SH-SY5Y (cell line): ENCODE results near the gene ZBTB20.

Source experiments
- GATA2 ChIP-seq: IDR thresholded peaks from 2 replicates; pipeline ENCODE4 v1.6.1; 2011; ENCODE audit warnings: mild to moderate bottlenecking, low read depth, low read length
- GATA3 ChIP-seq: IDR thresholded peaks from 2 replicates; pipeline ENCODE4 v1.6.1; 2011; ENCODE audit warnings: low read depth, mild to moderate bottlenecking, low read length, moderate library complexity

The ZBTB20 gene

DNA sequence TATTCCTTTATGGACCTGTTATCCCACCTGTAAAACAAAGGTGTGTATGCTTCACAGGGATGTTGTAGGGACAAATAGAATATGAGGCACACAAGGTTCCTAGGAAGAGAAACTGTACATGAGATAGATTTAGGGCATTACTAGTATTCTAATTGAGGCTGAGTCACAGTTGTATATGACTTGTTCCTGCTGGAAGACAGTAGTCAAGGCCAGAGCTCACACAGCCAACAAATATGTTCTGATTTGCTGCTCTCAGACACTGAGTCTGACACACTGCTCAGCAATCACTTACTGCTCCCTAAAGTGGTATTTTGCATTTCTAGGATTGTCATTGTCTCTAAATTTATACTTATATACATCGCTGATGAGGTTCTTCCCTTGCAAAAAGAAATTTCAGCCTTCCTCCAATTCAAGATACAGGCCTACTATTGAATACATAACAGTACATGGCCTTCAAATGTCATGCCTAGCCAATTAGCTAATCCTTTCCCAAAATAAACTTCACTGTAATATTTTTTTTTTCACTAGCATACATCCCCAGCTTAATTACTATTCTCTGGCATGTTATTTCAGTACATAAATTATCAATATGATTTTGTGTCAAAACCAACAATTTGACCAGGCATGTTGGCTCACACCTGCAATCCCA lies 783.4 kb downstream of the ZBTB20 start:
- no peak for TF ChIP-seq GATA2
- TF ChIP-seq GATA3 = no peak

GRCh38 chr3:114362815-114363214 lies 784.3 kb downstream of the ZBTB20 start:
- TF ChIP-seq GATA2 = no peak
- no peak for TF ChIP-seq GATA3

DNA sequence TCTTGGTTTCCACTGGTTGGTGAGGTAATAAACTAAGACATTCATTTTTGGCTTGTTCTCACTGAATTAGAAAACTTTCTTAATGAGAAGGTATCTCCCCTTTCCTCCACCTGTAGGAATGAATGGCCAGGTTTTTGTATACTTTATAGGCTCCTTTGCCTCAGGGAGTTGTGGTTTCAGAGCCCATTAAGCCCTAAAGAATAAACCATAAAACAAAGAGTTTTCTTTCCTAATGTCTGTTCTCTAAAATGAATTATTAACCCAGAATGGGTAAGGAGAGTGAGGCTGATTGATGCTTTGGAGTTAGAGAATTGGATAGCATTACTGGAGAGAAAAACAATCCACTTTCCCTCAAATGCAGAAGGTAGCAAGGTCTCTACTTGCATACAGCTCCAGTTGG lies 785.7 kb downstream of the ZBTB20 start:
- no peak for TF ChIP-seq GATA3
- TF ChIP-seq GATA2 = no peak

DNA sequence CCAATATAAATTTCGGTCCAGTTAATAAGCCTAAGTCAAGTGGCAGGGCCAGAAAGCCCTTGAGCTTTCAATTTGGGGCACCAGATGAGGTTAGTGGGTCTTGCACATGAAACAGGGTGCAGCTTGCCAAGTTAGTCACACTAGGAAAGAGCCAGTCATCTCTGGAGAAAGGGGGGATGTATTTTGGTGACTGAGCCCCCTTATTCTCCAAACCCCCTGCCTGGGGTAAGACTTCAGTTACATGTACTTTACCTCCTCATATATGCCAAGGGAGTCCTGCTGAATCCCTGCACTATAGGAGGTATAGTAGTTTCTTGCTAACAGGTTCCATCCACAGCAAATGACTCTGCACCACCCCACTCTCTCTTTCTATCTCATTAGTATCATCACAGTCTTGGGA lies 790.6 kb downstream of the ZBTB20 start:
- no peak for TF ChIP-seq GATA2
- no peak for TF ChIP-seq GATA3

DNA sequence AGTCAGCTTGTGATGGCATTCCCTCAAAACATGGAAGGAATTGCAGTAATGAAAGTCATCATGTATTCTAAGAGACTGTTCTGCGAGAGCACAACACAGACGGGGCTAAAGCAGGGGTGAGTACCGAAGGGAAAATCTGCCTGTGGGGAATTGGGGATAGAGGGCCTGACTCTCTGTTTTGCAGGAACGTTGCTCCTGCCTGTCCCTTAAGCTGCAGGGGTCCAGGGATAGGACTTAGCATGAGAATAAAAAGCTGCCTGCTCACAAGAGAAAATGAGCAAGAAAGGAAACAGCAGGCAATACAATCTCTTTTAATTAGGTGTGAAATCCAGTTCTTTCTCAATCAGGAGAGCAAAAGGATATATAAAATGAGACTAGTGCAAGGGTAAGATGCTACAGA lies 791.0 kb downstream of the ZBTB20 start:
- no peak for TF ChIP-seq GATA2

DNA sequence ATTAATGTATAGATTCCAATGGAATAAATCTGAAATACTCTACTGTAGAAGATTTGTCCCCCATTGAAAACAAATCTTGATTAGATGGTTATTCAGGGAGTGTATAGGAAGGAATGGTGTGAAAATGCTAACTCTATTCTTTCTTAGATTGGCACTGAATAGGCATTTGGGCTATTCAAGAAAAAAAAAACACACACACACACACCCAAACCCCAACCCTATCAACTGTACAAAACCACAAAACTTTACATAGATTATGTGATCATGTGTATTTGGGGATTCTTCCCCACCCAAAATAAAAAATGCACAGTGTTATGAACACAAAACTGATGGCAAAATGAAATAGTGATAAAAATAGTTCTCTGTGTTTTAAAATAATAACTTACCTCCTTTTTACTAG lies 791.4 kb downstream of the ZBTB20 start:
- TF ChIP-seq GATA3 (no peak), GATA2 (no peak)

DNA sequence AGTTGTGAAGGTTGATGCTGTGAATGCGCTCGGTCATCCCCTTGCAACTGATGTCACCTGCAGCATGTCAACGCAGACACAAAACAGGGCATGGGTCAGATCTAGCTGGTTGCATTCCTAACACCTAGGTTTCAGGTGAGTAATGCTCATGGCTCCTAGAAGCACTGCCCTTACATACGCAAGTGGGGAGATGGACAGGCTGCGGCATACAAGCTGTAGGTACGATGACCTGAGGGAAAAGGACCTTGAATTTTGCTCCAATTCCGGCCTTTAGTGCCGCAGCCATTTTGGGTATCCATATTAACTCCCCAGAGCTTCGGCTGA lies 795.3 kb downstream of the ZBTB20 start:
- TF ChIP-seq GATA3 (no peak), GATA2 (no peak)

DNA sequence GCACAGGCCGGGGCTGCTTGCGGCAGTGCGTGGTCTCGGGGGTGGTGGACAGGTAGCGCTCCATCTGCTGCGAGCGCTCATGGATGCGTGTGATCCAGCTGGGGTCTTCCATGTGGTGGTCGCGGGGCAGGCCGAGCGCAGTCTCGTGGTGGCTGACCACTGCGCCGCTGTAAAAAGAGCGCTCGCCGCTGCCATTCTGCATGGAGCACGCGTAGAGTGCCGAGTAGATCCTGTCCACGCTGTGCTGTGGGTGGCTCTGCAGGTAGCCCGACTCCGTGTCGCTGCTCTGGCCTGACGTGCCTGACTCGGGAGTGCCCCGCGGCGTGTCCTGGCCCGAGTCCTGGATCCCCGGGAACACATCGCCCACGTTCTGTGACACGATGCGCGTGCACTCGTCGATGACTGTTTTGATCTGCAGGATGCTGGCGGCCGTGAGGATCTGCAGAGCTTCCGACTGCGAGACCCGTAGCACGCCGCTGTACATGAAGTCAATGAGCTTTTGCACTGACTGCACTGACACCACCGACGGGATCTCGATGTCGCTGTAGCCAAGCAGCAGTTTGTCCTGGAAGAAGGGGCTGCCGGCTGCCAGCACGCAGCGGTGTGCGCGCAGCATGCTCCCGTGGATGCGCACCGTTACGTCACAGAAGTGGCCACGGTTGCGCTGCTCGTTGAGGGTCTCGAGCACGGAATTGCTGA lies 795.8 kb downstream of the ZBTB20 start:
- no peak for TF ChIP-seq GATA3
- TF ChIP-seq GATA2 = no peak

GRCh38 chr3:114350690-114351089 lies 796.4 kb downstream of the ZBTB20 start:
- TF ChIP-seq GATA2 = no peak
- TF ChIP-seq GATA3 = no peak

DNA sequence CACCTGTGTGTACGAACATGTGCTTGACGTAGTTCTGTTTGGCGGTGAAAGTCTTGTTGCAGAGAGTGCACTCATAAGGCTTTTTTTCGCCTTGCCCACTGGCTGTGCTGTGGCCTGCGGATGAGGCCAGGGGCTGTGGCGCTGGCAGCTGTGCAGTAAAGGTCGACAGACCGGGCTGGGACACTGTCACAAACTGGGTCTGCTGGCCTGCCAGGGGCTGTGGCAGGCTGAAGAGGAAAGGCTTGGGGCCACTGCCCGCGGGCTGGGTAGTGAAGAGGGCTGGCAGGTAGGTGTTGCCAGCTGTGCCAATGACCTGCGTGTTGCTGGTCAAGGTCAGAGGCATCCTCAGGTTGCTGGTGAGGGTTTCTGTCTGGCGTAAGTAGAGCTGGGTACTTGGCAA lies 796.8 kb downstream of the ZBTB20 start:
- TF ChIP-seq GATA3 = no peak
- TF ChIP-seq GATA2 = no peak

GRCh38 chr3:114344492-114344891 lies 802.6 kb downstream of the ZBTB20 start:
- TF ChIP-seq GATA2 (no peak), GATA3 (no peak)

GRCh38 chr3:114338651-114339357 lies 808.3 kb downstream of the ZBTB20 start:
- no peak for TF ChIP-seq GATA2
- no peak for TF ChIP-seq GATA3

GRCh38 chr3:114336857-114337256 lies 810.2 kb downstream of the ZBTB20 start:
- TF ChIP-seq GATA3 (no peak), GATA2 (no peak)

DNA sequence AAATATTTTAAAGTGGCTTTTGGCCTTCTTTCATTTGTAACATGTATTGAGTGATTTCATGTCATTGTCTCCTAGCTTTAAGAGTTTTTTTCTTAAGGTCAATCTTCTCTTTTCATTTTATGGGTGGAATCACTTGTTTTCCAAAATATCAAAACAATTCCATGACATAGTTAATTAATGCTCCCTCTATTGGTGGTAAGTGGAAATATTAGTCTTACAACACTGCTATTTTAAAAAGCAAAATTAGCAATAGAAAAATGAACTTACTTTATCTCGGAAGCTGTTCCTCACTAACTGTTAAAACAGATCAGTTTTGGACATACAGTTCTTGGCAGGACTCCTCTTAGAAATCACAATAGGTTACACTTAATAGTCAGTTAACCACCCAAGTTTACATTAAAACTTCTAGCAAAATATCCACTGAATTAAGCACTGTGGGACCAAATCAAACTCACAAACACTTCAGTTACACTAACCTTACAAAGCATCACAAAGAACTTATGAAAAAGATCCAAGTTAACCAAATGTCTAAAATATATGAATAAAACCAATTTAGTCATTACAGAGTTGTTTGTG lies 810.9 kb downstream of the ZBTB20 start:
- TF ChIP-seq GATA3 = no peak
- no peak for TF ChIP-seq GATA2

DNA sequence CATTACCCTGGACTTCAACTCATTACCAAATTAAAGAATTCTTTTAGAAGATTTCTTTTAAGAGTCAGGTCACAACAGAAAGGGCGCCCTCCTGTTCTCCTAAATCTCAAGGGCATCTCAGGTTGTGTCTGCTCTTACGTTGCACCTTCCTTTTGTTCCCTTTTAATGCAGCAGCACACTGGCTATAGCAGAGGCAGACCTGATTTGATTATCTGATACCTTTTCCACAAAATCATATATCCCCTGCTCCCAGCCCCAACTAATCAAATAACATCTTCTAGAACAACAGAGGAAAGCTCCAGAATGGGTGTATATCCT lies 813.2 kb downstream of the ZBTB20 start:
- no peak for TF ChIP-seq GATA3
- TF ChIP-seq GATA2 = no peak
